HCT116 (cell line): ENCODE measurements around the gene PANK4. TPM values are rescaled to one million over a fixed set of nuclear protein-coding genes. Genes with fewer than 3 reads are reported as not detected.

ENCODE experiments used
- ATAC-seq: fragments of 200-7000 bp; cut with Tn5 transposase; 2 replicates; pipeline ENCODE4 v1.9.1; 2020; ENCODE audit warnings: mild to moderate bottlenecking, moderate library complexity
- BruUV-seq: library from RNA; stranded (reverse); fragments of 400-500 nt; replicated peaks from 2 replicates; lab custom pipeline; 2021; lab: Mats Ljungman, UMichigan
- CTCF ChIA-PET: fragments of 300-600 bp; sonication (Branson Sonifier 250); formaldehyde crosslinking; loops from one replicate; lab custom pipeline; 2021; ENCODE audit warnings: antibody characterized with exemption; lab: Charles Lee
- POLR2A ChIA-PET: fragments of 300-600, 350-600 bp; sonication (Branson Sonifier 250); formaldehyde crosslinking; loops from one replicate; lab custom pipeline; 2021; ENCODE audit warnings: antibody characterized with exemption; lab: Charles Lee
- RAD21 ChIA-PET, 2 experiments: fragments of 300-600 bp; sonication (Branson Sonifier 250); formaldehyde crosslinking; loops; one replicate each; lab custom pipeline; 2023; ENCODE audit warnings: low total read pairs in 2 of 2; ENCODE audit not compliant: uncharacterized antibody in 2 of 2, unreplicated experiment in 2 of 2, low non-redundant PET in 1 of 2; lab: Charles Lee
- DNase-seq: peaks from one replicate; pipeline ENCODE4 v3.0.0-alpha.2; 2010; ENCODE audit warnings: low read depth, low spot score
- H2AFZ ChIP-seq: fragments of 200-600 bp; shearing (Covaris generic), sonication (generic); 2 replicates; pipeline ENCODE4 v1.6.1; 2017; ENCODE audit warnings: low read depth, mixed run types, mixed read lengths, antibody characterized with exemption, low read length; ENCODE audit not compliant: poor library complexity, severe bottlenecking
- H3K27ac ChIP-seq: 2 replicates; pipeline ENCODE4 v1.5.1; 2012; ENCODE audit warnings: low read depth, low read length
- H3K27me3 ChIP-seq: fragments of 200-600 bp; sonication (generic); 2 replicates; pipeline ENCODE4 v1.6.1; 2016; ENCODE audit warnings: mixed run types, low read length, mixed read lengths; ENCODE audit not compliant: insufficient read depth
- H3K36me3 ChIP-seq, 2 experiments: fragments of 200-500 bp in 1 of 2; fragments of 200-600 bp in 1 of 2; sonication (Bioruptor generic) in 1 of 2; sonication (generic) in 1 of 2; 2 replicates each; pipeline versions ENCODE4 v1.5.1 to v1.6.1; 2014 to 2016; ENCODE audit warnings: low read length in 2 of 2, inconsistent platforms in 1 of 2, mixed read lengths in 1 of 2, mixed run types in 1 of 2; ENCODE audit not compliant: insufficient read depth in 2 of 2, control insufficient read depth in 1 of 2
- H3K4me1 ChIP-seq, 2 experiments: fragments of 200-600 bp in 1 of 2; sonication (generic) in 1 of 2; 2 replicates each; pipeline versions ENCODE4 v1.5.1 to v1.6.1; 2012 to 2017; ENCODE audit warnings: low read length in 2 of 2, inconsistent platforms in 1 of 2, mild to moderate bottlenecking in 1 of 2, mixed read lengths in 1 of 2, mixed run types in 1 of 2, moderate library complexity in 1 of 2; ENCODE audit not compliant: insufficient read depth in 2 of 2, control insufficient read depth in 1 of 2
- H3K4me2 ChIP-seq: fragments of 200-600 bp; sonication (generic); 2 replicates; pipeline ENCODE4 v1.6.1; 2017; ENCODE audit warnings: mixed run types, low read length, mixed read lengths
- H3K4me3 ChIP-seq, 2 experiments: fragments of 200-600 bp in 1 of 2; sonication (generic) in 1 of 2; replicated peaks in 1 of 2; 2 replicates each; pipeline ENCODE4 v1.5.1; 2011 to 2016; ENCODE audit warnings: low read length in 2 of 2, control low read depth in 1 of 2, low read depth in 1 of 2, mild to moderate bottlenecking in 1 of 2, mixed read lengths in 1 of 2, mixed run types in 1 of 2
- H3K79me2 ChIP-seq: fragments of 200-600 bp; sonication (generic); 2 replicates; pipeline ENCODE4 v1.6.1; 2017; ENCODE audit warnings: mild to moderate bottlenecking, mixed run types, low read length, moderate library complexity, mixed read lengths; ENCODE audit not compliant: insufficient read depth
- H3K9ac ChIP-seq: fragments of 200-600 bp; sonication (generic); 2 replicates; pipeline ENCODE4 v1.6.1; 2016; ENCODE audit warnings: low read length, mixed read lengths
- H3K9me2 ChIP-seq: fragments of 200-600 bp; sonication (generic), shearing (Covaris generic); 2 replicates; pipeline ENCODE4 v1.6.1; 2017; ENCODE audit warnings: mixed run types, mild to moderate bottlenecking, moderate library complexity; ENCODE audit not compliant: insufficient read depth
- H3K9me3 ChIP-seq, 2 experiments: fragments of 200-500 bp in 1 of 2; fragments of 200-600 bp in 1 of 2; sonication (Bioruptor generic) in 1 of 2; sonication (generic) in 1 of 2; 2 replicates each; pipeline ENCODE4 v1.6.1; 2014 to 2017; ENCODE audit warnings: low read length in 2 of 2, mixed read lengths in 2 of 2, inconsistent platforms in 1 of 2, low read depth in 1 of 2, mild to moderate bottlenecking in 1 of 2, mixed run types in 1 of 2, moderate library complexity in 1 of 2; ENCODE audit not compliant: control insufficient read depth in 1 of 2, insufficient read depth in 1 of 2
- H4K20me1 ChIP-seq: fragments of 200-600 bp; sonication (generic), shearing (Covaris generic); 2 replicates; pipeline ENCODE4 v1.6.1; 2017; ENCODE audit warnings: mixed run types, mild to moderate bottlenecking, moderate library complexity; ENCODE audit not compliant: insufficient read depth
- CTCF ChIP-seq, 3 experiments: fragments of 200-600 bp in 1 of 3; sonication (generic) in 1 of 3; IDR thresholded peaks in 2 of 3; conservative IDR thresholded peaks in 1 of 3; 2 replicates each; pipeline ENCODE4 v1.5.1; 2012 to 2017; ENCODE audit warnings: low read depth in 2 of 3, low read length in 2 of 3, antibody characterized with exemption in 1 of 3, borderline replicate concordance in 1 of 3, control low read depth in 1 of 3, mild to moderate bottlenecking in 1 of 3, mixed read lengths in 1 of 3, mixed run types in 1 of 3, moderate library complexity in 1 of 3; ENCODE audit not compliant: insufficient read depth in 1 of 3
- EGR1 ChIP-seq: IDR thresholded peaks from 2 replicates; pipeline ENCODE4 v1.6.1; 2012; ENCODE audit warnings: low read depth
- JUND ChIP-seq: IDR thresholded peaks from 2 replicates; pipeline ENCODE4 v1.6.1; 2012
- RAD21 ChIP-seq: IDR thresholded peaks from 2 replicates; pipeline ENCODE4 v1.6.1; 2012; ENCODE audit warnings: low read depth, mild to moderate bottlenecking
- REST ChIP-seq: IDR thresholded peaks from 2 replicates; pipeline ENCODE4 v1.6.1; 2012; ENCODE audit warnings: low read depth
- intact Hi-C: fragments of 100-400 bp; cut with micrococcal nuclease; formaldehyde crosslinking; loops from 2 replicates; pipeline ENCODE4 v1.10.0; 2022
- total RNA-seq: library from RNA; stranded (reverse); gene quantifications from one replicate; pipeline ENCODE4 v1.2.1, GENCODE V29; 2021; ENCODE audit not compliant: unreplicated experiment

The PANK4 gene
- total RNA-seq, 1 experiment from 2014 or later, result 38.5 TPM

- no peak overlapping the region for H3K4me3 ChIP-seq
- POLR2A ChIA-PET, result no interaction called here
- no peak for DNase-seq
- no peaks in the 10 kb centered on the region for H3K9me2 ChIP-seq
- H4K20me1 ChIP-seq, result no peaks in the 10 kb centered on the region
- intact Hi-C loops, result no loop called here
- no peak for TF ChIP-seq REST
- TF ChIP-seq EGR1, result no peak
- TF ChIP-seq CTCF (IDR thresholded peaks at IDR 0.05 in 2 of 3, conservative IDR thresholded peaks at IDR 0.05 in 1 of 3; ENCODE audit: borderline replicate concordance in 1 of 3, insufficient read depth in 1 of 3, low read depth in 2 of 3, low read length in 2 of 3), result no peak
- no peak for TF ChIP-seq JUND
- no peak for TF ChIP-seq RAD21
- TF ChIP-seq, all 23 proteins: peak for 0
- no peak for ATAC-seq
- H3K36me3 ChIP-seq, result no peaks in the 10 kb centered on the region
- H3K9me3 ChIP-seq, result no peaks in the 10 kb centered on the region
- H3K9ac ChIP-seq, result no peak overlapping the region
- ChIA-PET RAD21 (no interaction called here), CTCF (no interaction called here)
- no peaks in the 10 kb centered on the region for H3K4me1 ChIP-seq
- no TSS peak for BruUV-seq
- no peak overlapping the region for H3K27ac ChIP-seq
- H2AFZ ChIP-seq, result no peak overlapping the region
- no peaks in the 10 kb centered on the region for H3K27me3 ChIP-seq
- H3K79me2 ChIP-seq, result no peaks in the 10 kb centered on the region
- H3K4me2 ChIP-seq, result no peak overlapping the region
Measured at GRCh38 chr1:2480986-2481364, 45.4 kb downstream of the PANK4 start.
